A673 (cell line): ENCODE data around the gene KLC4.

Experiments used
- CTCF ChIP-seq: fragments of 300-800, 200-600 bp; sonication (generic); conservative IDR thresholded peaks from 2 replicates; pipeline ENCODE4 v1.5.1; 2017; ENCODE audit warnings: low read depth, mild to moderate bottlenecking, antibody characterized with exemption, low read length, moderate library complexity, mixed read lengths
- EZH2 ChIP-seq: fragments of 200-600 bp; sonication (generic); IDR thresholded peaks from 2 replicates; pipeline ENCODE4 v1.6.1; 2017; ENCODE audit warnings: borderline replicate concordance, low read depth, mild to moderate bottlenecking, mixed read lengths, antibody characterized with exemption, low read length; ENCODE audit not compliant: poor library complexity, severe bottlenecking

DNA sequence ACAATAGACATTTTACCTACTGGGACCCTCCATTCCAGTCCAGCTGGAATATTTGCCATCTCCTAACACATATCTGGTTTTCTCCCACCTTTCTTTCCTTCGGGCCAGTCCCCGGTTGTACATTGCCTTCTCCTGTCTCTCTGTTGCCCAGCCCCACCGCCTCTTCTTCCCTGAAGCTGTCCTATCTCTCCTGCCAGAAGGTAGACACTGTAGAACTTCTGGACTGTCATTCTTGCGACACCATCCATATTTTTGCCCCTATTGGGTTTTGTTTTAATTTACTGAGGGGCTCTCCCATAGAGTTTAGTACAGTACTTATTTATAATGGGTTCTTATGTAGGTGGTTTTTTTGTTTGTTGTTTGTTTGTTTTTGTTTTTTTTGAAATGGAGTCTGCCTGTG lies 21.6 kb downstream of the KLC4 start:
- TF ChIP-seq CTCF (no peak), EZH2 (no peak)
